ENCODE data around the gene AQP1. TPM values are rescaled to one million over a fixed set of nuclear protein-coding genes. Genes with fewer than 3 reads are reported as not detected.

The AQP1 gene
- total RNA-seq, 1 donor from 2014 or later = 2.1 TPM

GRCh38 chr7:30909431-30909830, 2.2 kb upstream of the AQP1 start:
- TF ChIP-seq, protein P1, sequence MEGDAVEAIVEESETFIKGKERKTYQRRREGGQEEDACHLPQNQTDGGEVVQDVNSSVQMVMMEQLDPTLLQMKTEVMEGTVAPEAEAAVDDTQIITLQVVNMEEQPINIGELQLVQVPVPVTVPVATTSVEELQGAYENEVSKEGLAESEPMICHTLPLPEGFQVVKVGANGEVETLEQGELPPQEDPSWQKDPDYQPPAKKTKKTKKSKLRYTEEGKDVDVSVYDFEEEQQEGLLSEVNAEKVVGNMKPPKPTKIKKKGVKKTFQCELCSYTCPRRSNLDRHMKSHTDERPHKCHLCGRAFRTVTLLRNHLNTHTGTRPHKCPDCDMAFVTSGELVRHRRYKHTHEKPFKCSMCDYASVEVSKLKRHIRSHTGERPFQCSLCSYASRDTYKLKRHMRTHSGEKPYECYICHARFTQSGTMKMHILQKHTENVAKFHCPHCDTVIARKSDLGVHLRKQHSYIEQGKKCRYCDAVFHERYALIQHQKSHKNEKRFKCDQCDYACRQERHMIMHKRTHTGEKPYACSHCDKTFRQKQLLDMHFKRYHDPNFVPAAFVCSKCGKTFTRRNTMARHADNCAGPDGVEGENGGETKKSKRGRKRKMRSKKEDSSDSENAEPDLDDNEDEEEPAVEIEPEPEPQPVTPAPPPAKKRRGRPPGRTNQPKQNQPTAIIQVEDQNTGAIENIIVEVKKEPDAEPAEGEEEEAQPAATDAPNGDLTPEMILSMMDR (conservative IDR thresholded peaks at IDR 0.05; ENCODE audit: low read depth, low read length) = no peak
- DNase-seq (ENCODE audit: low read depth) = no peak
- no peak overlapping the region for H3K4me3 ChIP-seq (ENCODE audit: low read depth, low read length)

DNA sequence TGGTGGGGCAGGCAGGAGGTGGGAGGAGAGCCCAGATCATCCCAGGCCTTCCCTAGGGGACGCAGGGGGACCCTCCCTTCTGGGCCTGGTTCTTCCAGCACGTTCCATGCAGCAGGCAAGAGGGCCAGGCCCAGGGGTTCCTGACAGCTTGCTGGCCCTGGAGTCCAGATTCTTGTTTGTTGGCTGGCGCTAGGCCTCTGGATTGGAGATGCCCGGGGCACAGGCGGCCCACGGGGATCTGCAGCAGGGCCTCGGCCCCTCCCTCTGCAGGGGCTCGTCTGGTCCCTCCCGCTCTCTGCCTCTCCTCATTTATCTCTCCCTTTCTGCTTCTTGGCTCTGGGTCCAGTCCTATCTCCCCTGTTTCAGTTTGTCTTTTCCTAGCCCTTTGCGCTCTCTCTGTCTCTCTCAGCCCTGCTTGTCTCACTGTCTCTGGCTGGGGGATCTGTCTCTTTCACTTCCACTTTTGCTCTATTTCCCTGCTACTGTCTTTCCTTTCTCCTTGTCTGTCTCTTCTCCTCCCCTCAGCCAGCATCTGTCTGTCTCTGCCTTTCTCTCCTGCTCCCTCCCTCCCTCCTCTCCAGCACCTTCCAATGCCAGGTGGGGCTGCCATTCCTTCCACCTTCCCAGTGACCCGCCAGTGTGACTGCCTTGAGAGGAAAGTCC, 1.1 kb upstream of the AQP1 start:
- no peak overlapping the region for H3K4me3 ChIP-seq (ENCODE audit: low read depth, low read length)
- TF ChIP-seq, protein P1 (conservative IDR thresholded peaks at IDR 0.05; ENCODE audit: low read depth, low read length) = no peak
- no peak for DNase-seq (ENCODE audit: low read depth)

DNA sequence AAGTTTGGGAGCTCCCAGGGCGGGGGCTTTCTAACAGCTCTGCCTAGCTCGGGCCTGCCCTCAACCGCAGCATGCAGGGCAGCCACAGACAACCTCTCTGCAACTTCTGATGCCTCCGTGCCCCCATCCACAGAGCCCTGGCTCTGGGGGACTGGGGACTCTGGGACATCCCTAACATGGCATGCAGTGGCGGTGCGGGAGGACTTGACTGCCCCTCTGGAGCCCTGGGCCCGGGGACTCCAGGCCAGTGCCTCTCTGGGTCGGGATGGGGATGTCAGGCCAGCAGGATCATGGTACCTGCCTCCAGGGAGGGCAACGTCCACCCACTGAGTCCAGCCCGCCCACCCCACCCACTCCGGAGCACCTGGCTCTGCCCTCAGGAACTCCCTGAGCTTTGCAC, 520 bp upstream of the AQP1 start:
- no peak for DNase-seq (ENCODE audit: low read depth)
- TF ChIP-seq, protein P1 (conservative IDR thresholded peaks at IDR 0.05; ENCODE audit: low read depth, low read length) = no peak
- no peak overlapping the region for H3K4me3 ChIP-seq (ENCODE audit: low read depth, low read length)

- H3K4me3 ChIP-seq (ENCODE audit: low read depth, low read length) = peak overlapping the region; percentile 57
- DNase-seq (ENCODE audit: low read depth) = no peak
- TF ChIP-seq, protein P1 (conservative IDR thresholded peaks at IDR 0.05; ENCODE audit: low read depth, low read length) = no peak
Measured at GRCh38 chr7:30912021-30912730, 523 bp downstream of the AQP1 start.

DNA sequence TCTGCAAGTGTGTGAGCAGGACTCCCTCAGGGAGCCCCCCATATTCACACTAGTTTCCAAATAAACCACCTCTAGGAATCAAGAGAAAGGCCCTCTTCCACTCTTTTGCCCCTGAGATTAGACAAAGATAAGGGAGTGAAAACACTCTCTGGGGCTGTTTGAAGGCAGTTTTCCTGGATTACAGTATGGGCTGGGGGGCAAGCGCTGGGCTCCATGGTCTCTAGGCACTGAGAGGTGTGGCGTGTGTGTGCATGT, 1.0 kb downstream of the AQP1 start:
- DNase-seq (ENCODE audit: low read depth) = no peak
- peak overlapping the region; percentile 57 for H3K4me3 ChIP-seq (ENCODE audit: low read depth, low read length)
- TF ChIP-seq, protein P1 (conservative IDR thresholded peaks at IDR 0.05; ENCODE audit: low read depth, low read length) = no peak

DNA sequence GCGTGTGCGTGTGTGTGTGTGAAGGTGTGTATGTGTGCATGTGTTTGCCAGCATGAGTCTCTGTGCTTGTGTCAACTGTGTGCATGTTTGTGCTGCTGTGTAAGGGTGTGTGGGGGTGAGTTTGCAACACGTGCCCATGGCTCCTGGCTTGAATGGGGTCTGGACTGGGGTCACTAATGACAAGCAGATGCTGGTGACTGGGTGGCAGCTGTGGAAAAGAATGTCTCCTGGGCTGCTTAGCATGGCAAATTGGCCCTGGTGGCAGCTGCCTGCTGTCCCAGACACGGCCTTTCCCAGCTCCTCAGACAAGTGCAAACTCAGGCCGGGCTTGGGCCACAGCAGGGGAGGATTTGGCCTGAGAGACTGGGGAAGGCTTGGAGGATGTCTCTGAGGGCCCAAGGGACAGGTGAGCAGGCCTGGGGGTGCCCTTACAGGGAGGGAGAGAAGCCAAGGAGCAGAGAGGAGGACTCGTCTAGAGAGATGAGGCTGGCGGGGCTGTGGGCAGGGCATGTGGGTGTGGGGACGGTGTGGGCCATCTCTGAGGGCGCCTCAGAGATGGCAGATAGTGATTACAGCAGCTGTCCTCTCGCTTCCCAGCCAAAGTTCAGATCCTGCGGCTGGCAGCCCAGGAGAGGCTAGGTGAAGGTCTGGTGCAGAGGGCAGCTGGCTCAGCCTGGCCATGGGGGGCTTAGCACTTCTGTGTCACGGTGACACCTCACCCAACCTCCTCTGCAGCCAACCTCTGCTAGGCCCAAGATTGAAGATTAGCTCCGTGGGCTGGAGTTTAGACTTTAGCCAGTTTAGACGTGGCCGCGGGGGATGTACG, 1.5 kb downstream of the AQP1 start:
- no peak for DNase-seq (ENCODE audit: low read depth)
- TF ChIP-seq, protein P1 (conservative IDR thresholded peaks at IDR 0.05; ENCODE audit: low read depth, low read length) = no peak
- H3K4me3 ChIP-seq (ENCODE audit: low read depth, low read length) = peak overlapping the region; percentile 57

Measured in epithelial cell of proximal tubule (primary cell).